Measurements from ENCODE around the gene EDN1.

DNA sequence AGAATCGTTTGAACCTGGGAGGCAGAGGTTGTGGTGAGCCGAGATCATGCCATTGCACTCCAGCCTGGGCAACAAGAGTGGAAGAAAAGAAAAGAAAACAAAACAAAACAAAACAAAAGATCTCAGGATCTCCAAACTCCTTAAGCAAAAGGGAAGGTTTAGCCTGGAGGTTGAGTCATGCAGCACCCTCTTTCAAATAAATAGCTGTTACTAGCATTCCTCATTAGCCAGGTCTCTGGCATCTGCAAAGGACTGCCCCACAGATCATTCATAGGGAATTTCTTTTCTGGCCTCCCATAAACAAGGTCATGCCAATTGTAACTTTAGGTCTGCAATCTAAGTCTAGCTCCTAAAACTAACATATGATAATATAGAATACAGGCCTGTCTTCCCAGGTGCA lies 37.2 kb downstream of the EDN1 start:
- TF ChIP-seq, protein P1, sequence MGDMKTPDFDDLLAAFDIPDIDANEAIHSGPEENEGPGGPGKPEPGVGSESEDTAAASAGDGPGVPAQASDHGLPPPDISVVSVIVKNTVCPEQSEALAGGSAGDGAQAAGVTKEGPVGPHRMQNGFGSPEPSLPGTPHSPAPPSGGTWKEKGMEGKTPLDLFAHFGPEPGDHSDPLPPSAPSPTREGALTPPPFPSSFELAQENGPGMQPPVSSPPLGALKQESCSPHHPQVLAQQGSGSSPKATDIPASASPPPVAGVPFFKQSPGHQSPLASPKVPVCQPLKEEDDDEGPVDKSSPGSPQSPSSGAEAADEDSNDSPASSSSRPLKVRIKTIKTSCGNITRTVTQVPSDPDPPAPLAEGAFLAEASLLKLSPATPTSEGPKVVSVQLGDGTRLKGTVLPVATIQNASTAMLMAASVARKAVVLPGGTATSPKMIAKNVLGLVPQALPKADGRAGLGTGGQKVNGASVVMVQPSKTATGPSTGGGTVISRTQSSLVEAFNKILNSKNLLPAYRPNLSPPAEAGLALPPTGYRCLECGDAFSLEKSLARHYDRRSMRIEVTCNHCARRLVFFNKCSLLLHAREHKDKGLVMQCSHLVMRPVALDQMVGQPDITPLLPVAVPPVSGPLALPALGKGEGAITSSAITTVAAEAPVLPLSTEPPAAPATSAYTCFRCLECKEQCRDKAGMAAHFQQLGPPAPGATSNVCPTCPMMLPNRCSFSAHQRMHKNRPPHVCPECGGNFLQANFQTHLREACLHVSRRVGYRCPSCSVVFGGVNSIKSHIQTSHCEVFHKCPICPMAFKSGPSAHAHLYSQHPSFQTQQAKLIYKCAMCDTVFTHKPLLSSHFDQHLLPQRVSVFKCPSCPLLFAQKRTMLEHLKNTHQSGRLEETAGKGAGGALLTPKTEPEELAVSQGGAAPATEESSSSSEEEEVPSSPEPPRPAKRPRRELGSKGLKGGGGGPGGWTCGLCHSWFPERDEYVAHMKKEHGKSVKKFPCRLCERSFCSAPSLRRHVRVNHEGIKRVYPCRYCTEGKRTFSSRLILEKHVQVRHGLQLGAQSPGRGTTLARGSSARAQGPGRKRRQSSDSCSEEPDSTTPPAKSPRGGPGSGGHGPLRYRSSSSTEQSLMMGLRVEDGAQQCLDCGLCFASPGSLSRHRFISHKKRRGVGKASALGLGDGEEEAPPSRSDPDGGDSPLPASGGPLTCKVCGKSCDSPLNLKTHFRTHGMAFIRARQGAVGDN (IDR thresholded peaks at IDR 0.05) = no peak
- TF ChIP-seq, protein P2, sequence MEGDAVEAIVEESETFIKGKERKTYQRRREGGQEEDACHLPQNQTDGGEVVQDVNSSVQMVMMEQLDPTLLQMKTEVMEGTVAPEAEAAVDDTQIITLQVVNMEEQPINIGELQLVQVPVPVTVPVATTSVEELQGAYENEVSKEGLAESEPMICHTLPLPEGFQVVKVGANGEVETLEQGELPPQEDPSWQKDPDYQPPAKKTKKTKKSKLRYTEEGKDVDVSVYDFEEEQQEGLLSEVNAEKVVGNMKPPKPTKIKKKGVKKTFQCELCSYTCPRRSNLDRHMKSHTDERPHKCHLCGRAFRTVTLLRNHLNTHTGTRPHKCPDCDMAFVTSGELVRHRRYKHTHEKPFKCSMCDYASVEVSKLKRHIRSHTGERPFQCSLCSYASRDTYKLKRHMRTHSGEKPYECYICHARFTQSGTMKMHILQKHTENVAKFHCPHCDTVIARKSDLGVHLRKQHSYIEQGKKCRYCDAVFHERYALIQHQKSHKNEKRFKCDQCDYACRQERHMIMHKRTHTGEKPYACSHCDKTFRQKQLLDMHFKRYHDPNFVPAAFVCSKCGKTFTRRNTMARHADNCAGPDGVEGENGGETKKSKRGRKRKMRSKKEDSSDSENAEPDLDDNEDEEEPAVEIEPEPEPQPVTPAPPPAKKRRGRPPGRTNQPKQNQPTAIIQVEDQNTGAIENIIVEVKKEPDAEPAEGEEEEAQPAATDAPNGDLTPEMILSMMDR (IDR thresholded peaks at IDR 0.05 in 2 of 3, conservative IDR thresholded peaks at IDR 0.05 in 1 of 3; ENCODE audit: control insufficient read depth in 2 of 3, extremely low read depth in 1 of 3, insufficient read depth in 1 of 3, low read depth in 3 of 3, low read length in 3 of 3) = no peak
- no peak for TF ChIP-seq EZH2 (IDR thresholded peaks at IDR 0.05; ENCODE audit: borderline replicate concordance, control insufficient read depth, low read depth, low read length)
- no peak for TF ChIP-seq RCOR1 (conservative IDR thresholded peaks at IDR 0.05; ENCODE audit: low read depth, low read length)
- no peak for TF ChIP-seq NFIC (IDR thresholded peaks at IDR 0.05; ENCODE audit: low read depth, low read length)
- TF ChIP-seq, protein P3, sequence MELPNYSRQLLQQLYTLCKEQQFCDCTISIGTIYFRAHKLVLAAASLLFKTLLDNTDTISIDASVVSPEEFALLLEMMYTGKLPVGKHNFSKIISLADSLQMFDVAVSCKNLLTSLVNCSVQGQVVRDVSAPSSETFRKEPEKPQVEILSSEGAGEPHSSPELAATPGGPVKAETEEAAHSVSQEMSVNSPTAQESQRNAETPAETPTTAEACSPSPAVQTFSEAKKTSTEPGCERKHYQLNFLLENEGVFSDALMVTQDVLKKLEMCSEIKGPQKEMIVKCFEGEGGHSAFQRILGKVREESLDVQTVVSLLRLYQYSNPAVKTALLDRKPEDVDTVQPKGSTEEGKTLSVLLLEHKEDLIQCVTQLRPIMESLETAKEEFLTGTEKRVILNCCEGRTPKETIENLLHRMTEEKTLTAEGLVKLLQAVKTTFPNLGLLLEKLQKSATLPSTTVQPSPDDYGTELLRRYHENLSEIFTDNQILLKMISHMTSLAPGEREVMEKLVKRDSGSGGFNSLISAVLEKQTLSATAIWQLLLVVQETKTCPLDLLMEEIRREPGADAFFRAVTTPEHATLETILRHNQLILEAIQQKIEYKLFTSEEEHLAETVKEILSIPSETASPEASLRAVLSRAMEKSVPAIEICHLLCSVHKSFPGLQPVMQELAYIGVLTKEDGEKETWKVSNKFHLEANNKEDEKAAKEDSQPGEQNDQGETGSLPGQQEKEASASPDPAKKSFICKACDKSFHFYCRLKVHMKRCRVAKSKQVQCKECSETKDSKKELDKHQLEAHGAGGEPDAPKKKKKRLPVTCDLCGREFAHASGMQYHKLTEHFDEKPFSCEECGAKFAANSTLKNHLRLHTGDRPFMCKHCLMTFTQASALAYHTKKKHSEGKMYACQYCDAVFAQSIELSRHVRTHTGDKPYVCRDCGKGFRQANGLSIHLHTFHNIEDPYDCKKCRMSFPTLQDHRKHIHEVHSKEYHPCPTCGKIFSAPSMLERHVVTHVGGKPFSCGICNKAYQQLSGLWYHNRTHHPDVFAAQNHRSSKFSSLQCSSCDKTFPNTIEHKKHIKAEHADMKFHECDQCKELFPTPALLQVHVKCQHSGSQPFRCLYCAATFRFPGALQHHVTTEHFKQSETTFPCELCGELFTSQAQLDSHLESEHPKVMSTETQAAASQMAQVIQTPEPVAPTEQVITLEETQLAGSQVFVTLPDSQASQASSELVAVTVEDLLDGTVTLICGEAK (IDR thresholded peaks at IDR 0.05; ENCODE audit: borderline replicate concordance) = no peak
- TF ChIP-seq MTA3 (IDR thresholded peaks at IDR 0.05; ENCODE audit: borderline replicate concordance, low read length) = no peak
- no peak for TF ChIP-seq POLR2AphosphoS2 (IDR thresholded peaks at IDR 0.05; ENCODE audit: low read depth, low read length)
- no peak for TF ChIP-seq SMC3 (IDR thresholded peaks at IDR 0.05; ENCODE audit: borderline replicate concordance, low read length)
- TF ChIP-seq MXI1 (IDR thresholded peaks at IDR 0.05; ENCODE audit: low read depth, low read length) = no peak
- TF ChIP-seq EP300 (IDR thresholded peaks at IDR 0.05; ENCODE audit: borderline replicate concordance in 1 of 2, control insufficient read depth in 1 of 2, low read depth in 2 of 2, low read length in 2 of 2) = no peak
- no peak for TF ChIP-seq ETV6 (conservative IDR thresholded peaks at IDR 0.05 in 1 of 2, IDR thresholded peaks at IDR 0.05 in 1 of 2; ENCODE audit: borderline replicate concordance in 1 of 2, low read depth in 1 of 2)
